SK-N-SH treated with all-trans-retinoic acid at 6 μM for 48 hours (cell line): ENCODE results near the gene CARD9.

Source experiments
- ATAC-seq: fragments of 200-7000 bp; cut with Tn5 transposase; 3 replicates; pipeline ENCODE4 v1.9.1; 2020; ENCODE audit warnings: mild to moderate bottlenecking, moderate library complexity
- ARNTL ChIP-seq: fragments of 450-650 bp; formaldehyde crosslinking; IDR thresholded peaks from 2 replicates; pipeline ENCODE4 v1.5.0; 2020; ENCODE audit warnings: low read depth, mild to moderate bottlenecking, moderate library complexity, borderline replicate concordance
- BACH2 ChIP-seq: fragments of 250-450 bp; sonication (Bioruptor Pico); IDR thresholded peaks from 2 replicates; pipeline ENCODE4 v1.9.0; 2021; ENCODE audit warnings: mild to moderate bottlenecking, borderline replicate concordance
- CSDC2 ChIP-seq: fragments of 250-450 bp; sonication (Bioruptor Pico); IDR thresholded peaks from 2 replicates; pipeline ENCODE4 v1.5.0; 2020; ENCODE audit warnings: mild to moderate bottlenecking, moderate library complexity
- ESRRG ChIP-seq: fragments of 250-450 bp; sonication (Bioruptor Pico); IDR thresholded peaks from 2 replicates; pipeline ENCODE4 v1.6.1; 2021; ENCODE audit warnings: mild to moderate bottlenecking
- GLIS3 ChIP-seq: fragments of 250-450 bp; sonication (Bioruptor Pico); IDR thresholded peaks from 2 replicates; pipeline ENCODE4 v1.5.0; 2020; ENCODE audit warnings: mild to moderate bottlenecking, moderate library complexity
- ISL1 ChIP-seq: fragments of 250-450 bp; sonication (Bioruptor Pico); IDR thresholded peaks from 2 replicates; pipeline ENCODE4 v2.1.2; 2022; ENCODE audit warnings: mild to moderate bottlenecking, moderate library complexity
- OSR1 ChIP-seq: fragments of 250-450 bp; sonication (Bioruptor Pico); IDR thresholded peaks from 2 replicates; pipeline ENCODE4 v1.8.0; 2022; ENCODE audit warnings: moderate library complexity, mild to moderate bottlenecking, inconsistent platforms
- PPARA ChIP-seq: fragments of 250-450 bp; sonication (Bioruptor Pico); IDR thresholded peaks from 2 replicates; pipeline ENCODE4 v1.5.0; 2020; ENCODE audit warnings: mild to moderate bottlenecking, borderline replicate concordance
- RARB ChIP-seq: fragments of 250-450 bp; sonication (Bioruptor Pico); IDR thresholded peaks from 2 replicates; pipeline ENCODE4 v1.8.0; 2021; ENCODE audit warnings: mild to moderate bottlenecking, moderate library complexity
- SNAI2 ChIP-seq: fragments of 250-450 bp; sonication (Bioruptor Pico); IDR thresholded peaks from 2 replicates; pipeline ENCODE4 v1.5.0; 2020; ENCODE audit warnings: mild to moderate bottlenecking, moderate library complexity
- TCF4 ChIP-seq: fragments of 250-450 bp; sonication (Bioruptor Pico); IDR thresholded peaks from 2 replicates; pipeline ENCODE4 v1.8.0; 2021; ENCODE audit warnings: mild to moderate bottlenecking, moderate library complexity, borderline replicate concordance
- TOX ChIP-seq: fragments of 250-450 bp; sonication (Bioruptor Pico); IDR thresholded peaks from 2 replicates; pipeline ENCODE4 v1.8.0; 2021; ENCODE audit warnings: mild to moderate bottlenecking, moderate library complexity, borderline replicate concordance
- TSHZ2 ChIP-seq: fragments of 250-450 bp; sonication (Bioruptor Pico); IDR thresholded peaks from 2 replicates; pipeline ENCODE4 v1.5.0; 2020; ENCODE audit warnings: mild to moderate bottlenecking, moderate library complexity
- ZC3H10 ChIP-seq: fragments of 250-450 bp; sonication (Bioruptor Pico); IDR thresholded peaks from 2 replicates; pipeline ENCODE4 v1.5.1; 2021; ENCODE audit warnings: mild to moderate bottlenecking, moderate library complexity
- ZFP30 ChIP-seq: fragments of 450-650 bp; formaldehyde crosslinking; IDR thresholded peaks from 2 replicates; pipeline ENCODE4 v1.5.0; 2022; ENCODE audit warnings: mild to moderate bottlenecking, moderate library complexity
- ZNF565 ChIP-seq: fragments of 450-650 bp; formaldehyde crosslinking; conservative IDR thresholded peaks from 2 replicates; pipeline ENCODE4 v1.5.0; 2020; ENCODE audit warnings: low read depth, mild to moderate bottlenecking, moderate library complexity
- ZNF70 ChIP-seq: fragments of 450-650 bp; formaldehyde crosslinking; IDR thresholded peaks from 2 replicates; pipeline ENCODE4 v1.5.0; 2020; ENCODE audit warnings: mild to moderate bottlenecking, moderate library complexity
- ZNF8 ChIP-seq: fragments of 450-650 bp; formaldehyde crosslinking; IDR thresholded peaks from 2 replicates; pipeline ENCODE4 v1.5.0; 2020; ENCODE audit warnings: mild to moderate bottlenecking, moderate library complexity
- TF ChIP-seq, protein P1 (sequence below): fragments of 250-450 bp; sonication (Bioruptor Pico); IDR thresholded peaks from 2 replicates; pipeline ENCODE4 v1.5.1; 2020; ENCODE audit warnings: low read depth, mild to moderate bottlenecking, moderate library complexity
- TF ChIP-seq, protein P2 (sequence below): fragments of 250-450 bp; sonication (Bioruptor Pico); IDR thresholded peaks from 2 replicates; pipeline ENCODE4 v1.8.0; 2021; ENCODE audit warnings: low read depth, mild to moderate bottlenecking, moderate library complexity, borderline replicate concordance

Gene CARD9

GRCh38 chr9:136403915-136404800 is 30.7 kb upstream of the CARD9 start:
- TF ChIP-seq ZNF8 (no peak), TSHZ2 (no peak), TCF4 (CRISPR knock-in tag) (no peak), ARNTL (CRISPR knock-in tag) (no peak), ZFP30 (CRISPR knock-in tag) (no peak), SNAI2 (CRISPR knock-in tag) (no peak)
- TF ChIP-seq, protein P1, sequence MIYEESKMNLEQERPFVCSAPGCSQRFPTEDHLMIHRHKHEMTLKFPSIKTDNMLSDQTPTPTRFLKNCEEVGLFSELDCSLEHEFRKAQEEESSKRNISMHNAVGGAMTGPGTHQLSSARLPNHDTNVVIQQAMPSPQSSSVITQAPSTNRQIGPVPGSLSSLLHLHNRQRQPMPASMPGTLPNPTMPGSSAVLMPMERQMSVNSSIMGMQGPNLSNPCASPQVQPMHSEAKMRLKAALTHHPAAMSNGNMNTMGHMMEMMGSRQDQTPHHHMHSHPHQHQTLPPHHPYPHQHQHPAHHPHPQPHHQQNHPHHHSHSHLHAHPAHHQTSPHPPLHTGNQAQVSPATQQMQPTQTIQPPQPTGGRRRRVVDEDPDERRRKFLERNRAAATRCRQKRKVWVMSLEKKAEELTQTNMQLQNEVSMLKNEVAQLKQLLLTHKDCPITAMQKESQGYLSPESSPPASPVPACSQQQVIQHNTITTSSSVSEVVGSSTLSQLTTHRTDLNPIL (CRISPR knock-in tag) = no peak
- no peak for ATAC-seq

DNA sequence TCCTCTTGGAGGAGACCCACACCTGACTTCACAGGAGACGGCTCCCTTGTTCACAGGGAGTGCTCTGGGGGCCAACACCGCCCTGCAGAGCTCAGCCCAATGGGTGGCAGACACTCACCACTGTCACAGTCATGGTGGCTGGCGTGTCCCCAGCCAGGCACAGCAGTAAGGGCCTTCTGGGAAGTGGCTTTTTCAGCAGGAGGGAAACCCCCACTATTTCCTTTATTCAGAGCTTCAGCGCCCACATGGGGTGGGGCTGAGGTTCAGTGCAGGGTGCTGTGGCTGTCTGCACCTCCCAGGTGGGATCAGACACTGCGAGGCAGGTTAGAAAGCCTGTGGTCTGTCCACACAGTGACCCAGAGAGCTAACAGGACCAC is 30.1 kb upstream of the CARD9 start:
- TF ChIP-seq ZC3H10 = no peak
- TF ChIP-seq ESRRG (CRISPR knock-in tag) = no peak
- TF ChIP-seq, protein P1 (CRISPR knock-in tag) = no peak
- no peak for TF ChIP-seq BACH2 (CRISPR knock-in tag)
- TF ChIP-seq ZNF565 = no peak
- no peak for TF ChIP-seq TCF4 (CRISPR knock-in tag)
- TF ChIP-seq PPARA (CRISPR knock-in tag) = no peak
- TF ChIP-seq ISL1 = no peak
- no peak for ATAC-seq

GRCh38 chr9:136402067-136402466 is 28.6 kb upstream of the CARD9 start:
- ATAC-seq = no peak

More at GRCh38 chr9:136402067-136402466, 28.6 kb upstream of the CARD9 start:
- TF ChIP-seq ZNF565 (no peak), ZFP30 (CRISPR knock-in tag) (no peak), ZC3H10 (no peak), TOX (no peak), ZNF70 (CRISPR knock-in tag) (no peak), BACH2 (CRISPR knock-in tag) (no peak), RARB (CRISPR knock-in tag) (no peak), OSR1 (CRISPR knock-in tag) (no peak), ARNTL (CRISPR knock-in tag) (no peak), CSDC2 (CRISPR knock-in tag) (no peak), ZNF8 (no peak), PPARA (CRISPR knock-in tag) (no peak), TCF4 (CRISPR knock-in tag) (no peak), GLIS3 (CRISPR knock-in tag) (no peak)
- TF ChIP-seq, protein P2, sequence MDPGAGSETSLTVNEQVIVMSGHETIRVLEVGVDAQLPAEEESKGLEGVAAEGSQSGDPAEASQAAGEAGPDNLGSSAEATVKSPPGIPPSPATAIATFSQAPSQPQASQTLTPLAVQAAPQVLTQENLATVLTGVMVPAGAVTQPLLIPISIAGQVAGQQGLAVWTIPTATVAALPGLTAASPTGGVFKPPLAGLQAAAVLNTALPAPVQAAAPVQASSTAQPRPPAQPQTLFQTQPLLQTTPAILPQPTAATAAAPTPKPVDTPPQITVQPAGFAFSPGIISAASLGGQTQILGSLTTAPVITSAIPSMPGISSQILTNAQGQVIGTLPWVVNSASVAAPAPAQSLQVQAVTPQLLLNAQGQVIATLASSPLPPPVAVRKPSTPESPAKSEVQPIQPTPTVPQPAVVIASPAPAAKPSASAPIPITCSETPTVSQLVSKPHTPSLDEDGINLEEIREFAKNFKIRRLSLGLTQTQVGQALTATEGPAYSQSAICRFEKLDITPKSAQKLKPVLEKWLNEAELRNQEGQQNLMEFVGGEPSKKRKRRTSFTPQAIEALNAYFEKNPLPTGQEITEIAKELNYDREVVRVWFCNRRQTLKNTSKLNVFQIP (CRISPR knock-in tag) = no peak
- TF ChIP-seq, protein P1 (CRISPR knock-in tag) = no peak
- TF ChIP-seq, all 23 proteins: peak for 0
